Astrocyte of the cerebellum (primary cell): ENCODE data around the gene PLPPR1.

ENCODE experiments used
- DNase-seq: peaks from one replicate; pipeline ENCODE4 v3.0.0-alpha.2; 2011; ENCODE audit warnings: low read depth
- H3K4me3 ChIP-seq: 2 replicates; pipeline ENCODE4 v1.5.1; 2011; ENCODE audit warnings: mild to moderate bottlenecking, low read depth, low read length, moderate library complexity
- in situ Hi-C: cut with HindIII; loops from 2 replicates; pipeline ENCODE4 v1.10.0; 2017; ENCODE audit warnings: low sequenced_read_pairs
- TF ChIP-seq, protein P1 (sequence below): IDR thresholded peaks from 2 replicates; pipeline ENCODE4 v1.5.1; 2012; ENCODE audit warnings: low read length, low read depth, moderate library complexity, mild to moderate bottlenecking; ENCODE audit errors: missing control alignments

PLPPR1 gene

DNA sequence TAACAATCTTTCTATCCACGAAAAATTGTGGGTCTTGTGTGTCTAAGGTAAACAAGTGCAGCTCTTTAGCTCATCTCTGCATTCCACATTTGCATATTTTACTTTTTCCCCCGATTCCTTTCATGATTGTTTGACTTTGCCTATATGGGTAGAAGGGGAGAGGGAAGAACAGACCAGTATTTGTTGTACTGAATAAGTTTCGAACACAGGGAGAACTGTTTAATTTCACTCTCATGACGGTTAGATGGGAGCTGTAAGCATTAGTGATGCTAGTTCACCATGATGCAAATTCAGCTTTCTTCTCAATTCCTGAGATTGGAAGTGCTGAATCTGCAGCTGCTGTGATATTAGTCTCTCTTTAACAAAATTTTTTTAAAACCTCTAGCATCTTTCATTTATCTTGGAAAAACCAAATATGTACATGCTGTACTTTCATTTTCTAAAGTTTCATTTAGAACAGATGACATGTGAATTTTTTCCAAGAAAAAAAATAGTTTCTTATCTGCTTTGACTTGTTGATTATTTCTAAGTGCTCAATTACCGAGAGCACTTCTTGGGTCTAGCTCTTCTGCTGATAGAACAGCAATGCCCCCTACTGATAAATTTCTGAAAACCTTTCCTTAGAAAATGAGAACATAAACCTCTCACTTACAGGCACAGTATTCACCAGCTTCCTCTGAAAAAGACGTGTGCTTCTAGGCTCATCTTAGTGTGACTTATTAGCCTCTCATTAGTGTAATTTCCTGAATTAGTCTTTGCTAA is 206.8 kb downstream of the PLPPR1 start:
- in situ Hi-C loops = no loop called here
- TF ChIP-seq, protein P1, sequence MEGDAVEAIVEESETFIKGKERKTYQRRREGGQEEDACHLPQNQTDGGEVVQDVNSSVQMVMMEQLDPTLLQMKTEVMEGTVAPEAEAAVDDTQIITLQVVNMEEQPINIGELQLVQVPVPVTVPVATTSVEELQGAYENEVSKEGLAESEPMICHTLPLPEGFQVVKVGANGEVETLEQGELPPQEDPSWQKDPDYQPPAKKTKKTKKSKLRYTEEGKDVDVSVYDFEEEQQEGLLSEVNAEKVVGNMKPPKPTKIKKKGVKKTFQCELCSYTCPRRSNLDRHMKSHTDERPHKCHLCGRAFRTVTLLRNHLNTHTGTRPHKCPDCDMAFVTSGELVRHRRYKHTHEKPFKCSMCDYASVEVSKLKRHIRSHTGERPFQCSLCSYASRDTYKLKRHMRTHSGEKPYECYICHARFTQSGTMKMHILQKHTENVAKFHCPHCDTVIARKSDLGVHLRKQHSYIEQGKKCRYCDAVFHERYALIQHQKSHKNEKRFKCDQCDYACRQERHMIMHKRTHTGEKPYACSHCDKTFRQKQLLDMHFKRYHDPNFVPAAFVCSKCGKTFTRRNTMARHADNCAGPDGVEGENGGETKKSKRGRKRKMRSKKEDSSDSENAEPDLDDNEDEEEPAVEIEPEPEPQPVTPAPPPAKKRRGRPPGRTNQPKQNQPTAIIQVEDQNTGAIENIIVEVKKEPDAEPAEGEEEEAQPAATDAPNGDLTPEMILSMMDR = peak; percentile 40
- DNase-seq = peak; percentile 3
- no peak overlapping the region for H3K4me3 ChIP-seq

DNA sequence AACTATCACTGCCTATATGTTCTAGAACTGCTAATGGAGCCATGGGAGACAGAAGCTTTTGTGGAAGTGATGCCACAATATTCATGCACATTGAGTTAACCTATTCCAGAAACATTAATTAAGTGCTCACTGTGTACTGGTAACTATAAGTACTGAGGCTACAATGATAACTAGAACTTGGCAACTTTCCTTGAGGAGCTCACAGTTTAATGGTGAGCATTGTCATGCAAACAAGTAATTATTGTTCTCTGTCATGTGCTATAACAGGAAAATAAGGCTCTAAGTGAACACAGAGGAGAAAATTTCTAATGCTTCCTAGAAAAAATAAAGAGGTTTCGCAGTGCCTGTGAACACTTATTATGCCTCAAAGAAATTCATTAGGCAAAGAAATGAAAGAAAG is 214.1 kb downstream of the PLPPR1 start:
- H3K4me3 ChIP-seq = no peak overlapping the region
- TF ChIP-seq, protein P1 = no peak
- DNase-seq = no peak
- in situ Hi-C loops = no loop called here

DNA sequence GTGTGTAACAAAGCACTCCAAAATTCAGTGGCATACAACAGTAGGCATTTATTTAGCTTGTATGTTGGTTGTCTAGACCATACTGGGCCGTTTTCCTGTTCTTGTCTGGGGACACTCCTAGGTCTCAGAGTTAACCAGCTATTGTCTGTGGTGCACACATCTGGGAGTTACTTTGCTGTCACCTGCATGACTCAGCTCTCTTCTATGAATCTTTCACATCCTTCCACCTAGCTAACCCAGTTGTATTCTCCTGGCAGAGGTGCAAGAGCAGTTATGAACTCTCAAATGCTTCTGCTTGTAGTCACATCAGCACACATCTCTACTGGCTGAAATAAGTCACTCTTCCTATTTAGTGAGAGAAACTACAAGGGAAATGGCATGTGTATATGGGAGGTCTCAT is 218.2 kb downstream of the PLPPR1 start:
- in situ Hi-C loops = no loop called here

DNA sequence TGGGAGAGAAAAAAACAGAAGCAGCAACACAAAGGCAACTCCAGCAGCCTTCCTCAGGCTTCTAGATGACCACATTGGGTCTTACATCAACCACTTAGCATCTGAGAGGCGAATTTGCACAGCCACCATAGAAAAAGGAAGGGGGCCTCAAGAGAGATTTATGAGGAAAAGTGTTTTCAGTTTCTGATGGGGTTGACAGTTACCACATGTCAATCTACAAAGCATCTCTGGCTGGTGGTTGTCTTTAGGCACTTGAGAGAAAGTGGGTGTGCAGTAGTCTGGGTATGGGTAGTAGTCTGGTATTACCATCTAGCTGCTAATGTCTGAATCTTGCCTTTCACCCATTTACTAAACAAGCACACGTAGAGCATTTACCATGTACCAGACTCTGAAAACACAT is 218.8 kb downstream of the PLPPR1 start:
- DNase-seq = no peak
- H3K4me3 ChIP-seq = no peak overlapping the region
- TF ChIP-seq, protein P1 = no peak
- in situ Hi-C loops = no loop called here

More for the DNA sequence above, 218.2 kb downstream of the PLPPR1 start:
- no peak overlapping the region for H3K4me3 ChIP-seq
- TF ChIP-seq, protein P1 = no peak
- no peak for DNase-seq

DNA sequence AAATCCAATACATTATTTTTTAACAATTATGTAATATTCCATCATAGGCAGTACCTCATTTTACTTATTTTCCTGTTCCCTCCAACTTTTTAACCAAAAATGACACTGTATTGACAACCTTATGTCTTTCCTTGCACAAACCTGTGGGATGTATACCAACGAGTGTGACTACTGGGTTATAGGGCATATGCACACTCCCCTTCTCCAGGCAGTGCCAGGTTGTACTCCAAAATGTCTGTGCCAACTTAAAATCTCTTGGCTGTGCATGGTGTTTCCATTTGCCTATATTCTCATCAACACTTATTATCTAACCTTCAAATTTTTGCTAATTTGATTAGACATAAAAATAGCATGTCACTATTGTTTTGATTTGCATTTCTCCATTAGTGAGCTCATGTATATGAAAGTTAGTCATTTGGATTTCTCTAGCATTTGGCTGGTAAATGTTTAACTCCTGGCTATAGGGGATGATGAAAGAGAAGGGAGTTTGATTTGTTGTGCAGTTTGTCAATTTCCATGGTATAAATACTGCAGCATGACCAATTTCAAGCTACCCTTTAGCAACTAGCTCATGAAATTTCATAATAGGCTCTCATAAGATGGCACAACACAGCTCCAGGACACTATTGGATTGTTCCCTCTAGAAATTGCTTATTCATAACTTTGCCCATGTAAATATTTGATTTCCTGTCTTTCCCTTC is 226.4 kb downstream of the PLPPR1 start:
- in situ Hi-C loops = no loop called here

DNA sequence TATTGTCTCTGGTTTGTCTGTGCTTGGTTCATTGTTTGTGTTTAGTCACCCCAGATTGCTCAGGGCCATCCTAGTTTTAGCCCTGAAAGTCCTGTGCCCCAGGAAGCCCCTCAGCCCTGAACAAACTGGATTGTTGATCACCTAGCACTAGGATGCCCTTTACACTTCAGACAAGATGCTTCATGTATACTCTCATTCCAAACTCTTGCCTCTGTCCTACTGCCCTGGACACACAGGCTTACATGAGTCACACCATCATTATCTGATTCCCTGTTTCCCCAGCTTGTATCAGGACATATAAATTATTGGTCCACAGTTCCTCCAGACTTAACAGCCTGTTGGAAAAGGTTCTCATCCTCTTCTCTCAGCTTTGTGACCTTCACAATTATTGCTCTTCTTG is 236.2 kb downstream of the PLPPR1 start:
- DNase-seq = no peak
- TF ChIP-seq, protein P1 = no peak
- in situ Hi-C loops = no loop called here
- H3K4me3 ChIP-seq = no peak overlapping the region

More for the DNA sequence above, 226.4 kb downstream of the PLPPR1 start:
- no peak overlapping the region for H3K4me3 ChIP-seq
- DNase-seq = no peak
- TF ChIP-seq, protein P1 = no peak
